T-cell (primary cell): ENCODE data around the gene SH3RF3. TPM values are rescaled to one million over a fixed set of nuclear protein-coding genes. Genes with fewer than 3 reads are reported as not detected.

Experiments
- ATAC-seq, 4 experiments: fragments of 200-7000 bp in 3 of 4; fragments of 150-1000 bp in 1 of 4; cut with Tn5 transposase; replicated peaks in 1 of 4; 1 replicate in 3 of 4; 2 replicates in 1 of 4; pipeline ENCODE4 v1.10.0; 2021; ENCODE audit warnings: moderate library complexity in 3 of 4, mild to moderate bottlenecking in 2 of 4, moderate number of reproducible peaks in 1 of 4
- CTCF ChIA-PET, 2 donors: fragments of 300-600 bp; sonication (Branson Sonifier 250); formaldehyde crosslinking; loops; one replicate each; lab custom pipeline; 2022; ENCODE audit warnings: antibody characterized with exemption in 2 of 2; lab: Charles Lee
- POLR2A ChIA-PET, 2 donors: fragments of 300-600 bp; sonication (Branson Sonifier 250); formaldehyde crosslinking; loops; one replicate each; lab custom pipeline; 2022; ENCODE audit warnings: antibody characterized with exemption in 2 of 2; lab: Charles Lee
- DNase-seq, 35 experiments: peaks; one replicate each; pipeline versions ENCODE4 v3.0.0 to v3.0.0-alpha.2; 2013 to 2023
- H3K27ac ChIP-seq: one replicate; pipeline ENCODE4 v1.5.1; 2013; ENCODE audit warnings: low read length
- H3K27me3 ChIP-seq, 2 experiments: replicated peaks in 1 of 2; 1 replicate in 1 of 2; 2 replicates in 1 of 2; pipeline versions ENCODE4 v1.6.1 to v1.7.0; 2013; ENCODE audit warnings: low read length in 1 of 2, mixed read lengths in 1 of 2; ENCODE audit not compliant: control insufficient read depth in 2 of 2, insufficient read depth in 2 of 2; ENCODE audit errors: extremely low read depth in 1 of 2
- H3K36me3 ChIP-seq, 2 donors: 1 replicate in 1 of 2; 2 replicates in 1 of 2; pipeline versions ENCODE4 v1.6.1 to v1.7.0; 2013; ENCODE audit warnings: low read length in 1 of 2; ENCODE audit not compliant: control insufficient read depth in 2 of 2, insufficient read depth in 1 of 2; ENCODE audit errors: extremely low read depth in 1 of 2
- H3K4me1 ChIP-seq, 2 experiments: 1 replicate in 1 of 2; 2 replicates in 1 of 2; pipeline versions ENCODE4 v1.6.1 to v1.7.0; 2013; ENCODE audit warnings: low read length in 2 of 2, mixed read lengths in 1 of 2; ENCODE audit not compliant: insufficient read depth in 2 of 2, control insufficient read depth in 1 of 2; ENCODE audit errors: extremely low read depth in 1 of 2
- H3K4me3 ChIP-seq, 2 donors: 1 replicate in 1 of 2; 2 replicates in 1 of 2; pipeline versions ENCODE4 v1.5.1 to v1.7.0; 2013; ENCODE audit warnings: mild to moderate bottlenecking in 2 of 2, low read length in 1 of 2, moderate library complexity in 1 of 2; ENCODE audit not compliant: control insufficient read depth in 1 of 2; ENCODE audit errors: extremely low read depth in 1 of 2
- H3K9me3 ChIP-seq: 2 replicates; pipeline ENCODE4 v1.7.0; 2013
- H3K27ac Mint-ChIP-seq, 2 donors: one replicate each; pipeline ENCODE4 v1.8.0; 2020 to 2021; ENCODE audit warnings: mild to moderate bottlenecking in 2 of 2, mixed read lengths in 2 of 2
- H3K27me3 Mint-ChIP-seq, 2 donors: one replicate each; pipeline ENCODE4 v1.8.0; 2021 to 2022; ENCODE audit warnings: mixed read lengths in 2 of 2
- H3K36me3 Mint-ChIP-seq: one replicate; pipeline ENCODE4 v1.8.0; 2021; ENCODE audit warnings: mixed read lengths
- H3K4me1 Mint-ChIP-seq, 3 donors: one replicate each; pipeline ENCODE4 v1.8.0; 2020 to 2022; ENCODE audit warnings: mixed read lengths in 3 of 3, mild to moderate bottlenecking in 1 of 3
- H3K4me3 Mint-ChIP-seq, 3 donors: one replicate each; pipeline ENCODE4 v1.8.0; 2020 to 2022; ENCODE audit warnings: mild to moderate bottlenecking in 3 of 3, mixed read lengths in 3 of 3, moderate library complexity in 3 of 3
- H3K9me3 Mint-ChIP-seq, 3 donors: one replicate each; pipeline ENCODE4 v1.8.0; 2020 to 2022; ENCODE audit warnings: mixed read lengths in 3 of 3
- WGBS: methylation state at CpG from one replicate; pipeline ENCODE4 v1.1.5; 2013; ENCODE audit warnings: missing lambda C conversion rate; ENCODE audit not compliant: insufficient coverage; 5-methylcytosine and 5-hydroxymethylcytosine counted together
- total RNA-seq, 35 experiments: library from RNA in 6 of 35; stranded (reverse) in 6 of 35; fragments of 120-200 nt in 1 of 35; gene quantifications; one replicate each; pipeline versions ENCODE4 v1.2.1 to v1.2.4 and lab custom pipeline; 2013 to 2026

SH3RF3 gene
- total RNA-seq, 5 donors from 2014 or later (not counting 1 experiment from before 2014, with no cell fraction given): 1.8 to 4.6 (median 3.6) TPM

DNA sequence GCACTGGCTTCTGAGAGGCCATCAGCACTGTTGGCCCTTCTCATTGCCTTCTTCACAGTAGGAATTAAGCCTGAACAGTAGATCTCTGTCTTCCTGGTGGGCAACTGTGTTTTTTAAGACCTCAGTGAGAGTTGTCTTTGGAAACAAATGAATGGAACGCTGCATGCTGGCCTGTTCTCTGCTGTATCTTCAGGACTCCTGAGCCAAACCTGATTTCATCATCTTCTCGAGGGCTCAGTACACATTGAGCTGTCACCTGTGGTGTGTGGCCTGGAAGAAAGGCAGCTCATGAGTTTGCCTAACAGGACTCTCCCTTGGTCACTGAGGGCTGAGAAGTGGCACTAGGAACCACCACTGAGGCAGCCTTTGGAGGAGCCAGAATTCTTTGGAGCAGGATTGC is 39.7 kb downstream of the SH3RF3 start:
- ChIA-PET CTCF (no interaction called here), POLR2A (interaction anchor here in 1 of 2 donors (0.6 kb wide), 1 partner anchor 182 kb away, joined by 3 read pairs; no protein-coding TSS in a partner anchor)
- no CpG with 5 or more reads among the region's 2 CpGs for WGBS
- Histone ChIP-seq H3K27ac (no peak overlapping the region), H3K4me3 (no peak overlapping the region), H3K36me3 (no peaks in the 10 kb centered on the region), H3K4me1 (peaks cover 0 to 5% of the 10 kb centered on the region in 2 experiments), H3K27me3 (peaks cover 0 to 20% of the 10 kb centered on the region in 2 experiments), H3K9me3 (no peaks in the 10 kb centered on the region)
- Mint-ChIP-seq H3K4me3 (no peak overlapping the region), H3K27me3 (peaks cover 0 to 15% of the 10 kb centered on the region in 2 donors), H3K36me3 (peaks cover 3% of the 10 kb centered on the region), H3K27ac (no peak overlapping the region), H3K9me3 (peaks cover 0 to 3% (median 0%) of the 10 kb centered on the region in 3 donors), H3K4me1 (peaks cover 18 to 22% (median 22%) of the 10 kb centered on the region in 3 donors)
- no peak for ATAC-seq
- no peak for DNase-seq

DNA sequence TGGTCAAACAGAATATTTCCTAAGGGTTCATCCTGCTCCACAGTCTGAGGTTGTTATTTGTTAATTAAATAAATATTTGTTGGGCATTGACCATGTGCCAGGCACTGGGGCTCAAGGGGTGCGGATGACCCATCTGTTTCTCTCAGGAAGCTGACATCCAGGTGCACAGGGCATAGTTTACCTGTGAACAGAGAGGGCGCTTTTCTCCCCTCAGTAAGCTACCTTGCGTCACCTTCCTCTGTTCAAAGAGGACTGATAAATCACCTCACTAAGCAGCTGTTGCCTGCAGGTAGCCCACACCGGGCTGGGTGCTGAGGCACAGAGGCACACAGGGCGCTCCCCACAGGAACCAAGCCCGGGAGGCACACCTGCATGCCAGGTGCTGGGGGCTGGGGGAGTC is 41.6 kb downstream of the SH3RF3 start:
- H3K4me3 ChIP-seq: no peak overlapping the region
- H3K9me3 Mint-ChIP-seq: peaks cover 0 to 3% (median 0%) of the 10 kb centered on the region in 3 donors
- DNase-seq (peak in 2 of 35 experiments; percentile 2 to 3), ATAC-seq (peak in 2 of 4 experiments; percentile 11 to 65)
- ChIA-PET CTCF (no interaction called here), POLR2A (no interaction called here)
- H3K4me1 Mint-ChIP-seq: peaks cover 22 to 29% (median 27%) of the 10 kb centered on the region in 3 donors
- no peaks in the 10 kb centered on the region for H3K9me3 ChIP-seq
- H3K27me3 ChIP-seq: peaks cover 0 to 21% of the 10 kb centered on the region in 2 experiments
- no peaks in the 10 kb centered on the region for H3K36me3 ChIP-seq
- peaks cover 3 to 15% of the 10 kb centered on the region in 2 experiments for H3K4me1 ChIP-seq
- H3K27ac ChIP-seq: no peak overlapping the region
- H3K4me3 Mint-ChIP-seq: no peak overlapping the region
- peaks cover 3% of the 10 kb centered on the region for H3K36me3 Mint-ChIP-seq
- no peak overlapping the region for H3K27ac Mint-ChIP-seq
- WGBS: 92% methylated on average over 2 of the region's 6 CpGs
- H3K27me3 Mint-ChIP-seq: peaks cover 0 to 19% of the 10 kb centered on the region in 2 donors

- H3K9me3 ChIP-seq: no peaks in the 10 kb centered on the region
- Mint-ChIP-seq H3K4me1 (peaks cover 22 to 30% (median 27%) of the 10 kb centered on the region in 3 donors), H3K9me3 (peaks cover 0 to 3% (median 0%) of the 10 kb centered on the region in 3 donors), H3K4me3 (no peak overlapping the region), H3K27me3 (peaks cover 0 to 19% of the 10 kb centered on the region in 2 donors), H3K27ac (no peak overlapping the region), H3K36me3 (peaks cover 3% of the 10 kb centered on the region)
- H3K4me1 ChIP-seq: peaks cover 3 to 15% of the 10 kb centered on the region in 2 experiments
- no peak overlapping the region for H3K27ac ChIP-seq
- POLR2A ChIA-PET: interaction anchor here in 1 of 2 donors (0.5 kb wide), 1 partner anchor 11 kb away, joined by 3 read pairs; no protein-coding TSS in a partner anchor
- DNase-seq: no peak
- no peak for ATAC-seq
- WGBS: 84% methylated on average over 36 of the region's 36 CpGs
- CTCF ChIA-PET: no interaction called here
- H3K27me3 ChIP-seq: peaks cover 0 to 21% of the 10 kb centered on the region in 2 experiments
- H3K36me3 ChIP-seq: no peaks in the 10 kb centered on the region
- H3K4me3 ChIP-seq: no peak overlapping the region
Observed at GRCh38 chr2:109171444-109172334, 42.7 kb downstream of the SH3RF3 start.

- CTCF ChIA-PET: no interaction called here
- Mint-ChIP-seq H3K4me3 (no peak overlapping the region), H3K27ac (no peak overlapping the region)
Observed at GRCh38 chr2:109172556-109173105, 43.6 kb downstream of the SH3RF3 start.

GRCh38 chr2:109173311-109174171 is 44.5 kb downstream of the SH3RF3 start:
- Mint-ChIP-seq H3K4me3 (peak overlapping the region in 1 of 3 donors; percentile 15), H3K27me3 (peaks cover 0 to 20% of the 10 kb centered on the region in 2 donors), H3K27ac (peak overlapping the region; percentile 55), H3K36me3 (peaks cover 1% of the 10 kb centered on the region), H3K4me1 (peaks cover 22 to 32% (median 29%) of the 10 kb centered on the region in 3 donors), H3K9me3 (peaks cover 0 to 4% (median 0%) of the 10 kb centered on the region in 3 donors)
- WGBS: 96% methylated on average over 18 of the region's 19 CpGs
- H3K27me3 ChIP-seq: peaks cover 0 to 21% of the 10 kb centered on the region in 2 experiments
- H3K4me1 ChIP-seq: peaks cover 3 to 15% of the 10 kb centered on the region in 2 experiments
- H3K27ac ChIP-seq: no peak overlapping the region
- no peaks in the 10 kb centered on the region for H3K9me3 ChIP-seq
- ChIA-PET CTCF (no interaction called here), POLR2A (no interaction called here)
- H3K36me3 ChIP-seq: no peaks in the 10 kb centered on the region
- H3K4me3 ChIP-seq: no peak overlapping the region
- ATAC-seq (peak in 3 of 4 experiments; percentile 18 to 27 (median 25)), DNase-seq (no peak)

More at GRCh38 chr2:109172556-109173105, 43.6 kb downstream of the SH3RF3 start:
- peaks cover 0 to 3% (median 0%) of the 10 kb centered on the region in 3 donors for H3K9me3 Mint-ChIP-seq
- H3K4me1 Mint-ChIP-seq: peaks cover 22 to 31% (median 27%) of the 10 kb centered on the region in 3 donors
- no peak overlapping the region for H3K27ac ChIP-seq
- H3K4me3 ChIP-seq: no peak overlapping the region
- H3K36me3 Mint-ChIP-seq: peaks cover 3% of the 10 kb centered on the region
- H3K27me3 Mint-ChIP-seq: peaks cover 0 to 22% of the 10 kb centered on the region in 2 donors
- H3K27me3 ChIP-seq: peaks cover 0 to 21% of the 10 kb centered on the region in 2 experiments
- 85% methylated on average over 5 of the region's 7 CpGs for WGBS
- no peaks in the 10 kb centered on the region for H3K9me3 ChIP-seq
- ATAC-seq (no peak), DNase-seq (no peak)
- H3K36me3 ChIP-seq: no peaks in the 10 kb centered on the region
- peaks cover 3 to 15% of the 10 kb centered on the region in 2 experiments for H3K4me1 ChIP-seq
- POLR2A ChIA-PET: no interaction called here
